Panc1 (cell line): ENCODE measurements around the gene SPRR3. TPM values are rescaled to one million over a fixed set of nuclear protein-coding genes. Genes with fewer than 3 reads are reported as not detected.

Experiments
- ATAC-seq: fragments of 200-7000 bp; cut with Tn5 transposase; 2 replicates; pipeline ENCODE4 v1.9.1; 2020; ENCODE audit warnings: mild to moderate bottlenecking, moderate library complexity
- BruUV-seq: library from RNA; stranded (reverse); fragments of 400-500 nt; replicated peaks from 2 replicates; lab custom pipeline; 2021; lab: Mats Ljungman, UMichigan
- CTCF ChIA-PET: fragments of 300-600 bp; sonication (Branson Sonifier 250); formaldehyde crosslinking; loops from one replicate; lab custom pipeline; 2022; ENCODE audit warnings: antibody characterized with exemption; lab: Charles Lee
- POLR2A ChIA-PET: fragments of 300-600 bp; sonication (Branson Sonifier 250); formaldehyde crosslinking; loops from one replicate; lab custom pipeline; 2022; ENCODE audit warnings: antibody characterized with exemption; lab: Charles Lee
- DNase-seq: peaks from one replicate; pipeline ENCODE4 v3.0.0-alpha.2; 2010; ENCODE audit warnings: low read depth, low spot score
- H3K27ac ChIP-seq: 2 replicates; pipeline ENCODE4 v1.5.1; 2011; ENCODE audit warnings: mild to moderate bottlenecking, low read length, inconsistent platforms
- H3K27me3 ChIP-seq: fragments of 200-500 bp; sonication (Bioruptor generic); 2 replicates; pipeline ENCODE4 v1.6.0; 2014; ENCODE audit warnings: low read length, inconsistent platforms; ENCODE audit not compliant: control insufficient read depth, insufficient read depth
- H3K36me3 ChIP-seq: fragments of 200-500 bp; sonication (Bioruptor generic); 2 replicates; pipeline ENCODE4 v1.5.1; 2014; ENCODE audit warnings: inconsistent platforms, mild to moderate bottlenecking, low read length, moderate library complexity; ENCODE audit not compliant: control insufficient read depth, insufficient read depth
- H3K4me1 ChIP-seq: 2 replicates; pipeline ENCODE4 v1.5.1; 2011; ENCODE audit warnings: inconsistent platforms, mild to moderate bottlenecking, low read length, moderate library complexity; ENCODE audit not compliant: control insufficient read depth, insufficient read depth
- H3K4me3 ChIP-seq, 2 experiments: 2 replicates each; pipeline ENCODE4 v1.5.1; 2011 to 2012; ENCODE audit warnings: low read depth in 2 of 2, low read length in 2 of 2, mild to moderate bottlenecking in 2 of 2, inconsistent platforms in 1 of 2, moderate library complexity in 1 of 2
- H3K9me3 ChIP-seq: fragments of 200-500 bp; sonication (Bioruptor generic); 2 replicates; pipeline ENCODE4 v1.5.1; 2014; ENCODE audit warnings: low read depth, mild to moderate bottlenecking, inconsistent platforms, low read length, moderate library complexity; ENCODE audit not compliant: control insufficient read depth, insufficient read depth
- CTCF ChIP-seq: fragments of 450-650 bp; IDR thresholded peaks from 2 replicates; pipeline ENCODE4 v1.5.1; 2017; ENCODE audit warnings: mild to moderate bottlenecking
- POLR2AphosphoS5 ChIP-seq: IDR thresholded peaks from 2 replicates; pipeline ENCODE4 v1.6.1; 2012; ENCODE audit warnings: mild to moderate bottlenecking, low read depth, low read length, moderate library complexity
- REST ChIP-seq, 2 experiments: IDR thresholded peaks; 2 replicates each; pipeline ENCODE4 v1.6.1; 2011 to 2012; ENCODE audit warnings: low read depth in 2 of 2, control low read depth in 1 of 2, low read length in 1 of 2, mild to moderate bottlenecking in 1 of 2, moderate library complexity in 1 of 2; ENCODE audit not compliant: insufficient read depth in 1 of 2
- SIN3A ChIP-seq: IDR thresholded peaks from 2 replicates; pipeline ENCODE4 v1.6.1; 2012; ENCODE audit warnings: low read depth, mild to moderate bottlenecking, low read length, moderate library complexity, borderline replicate concordance; ENCODE audit not compliant: insufficient read depth
- TCF7L2 ChIP-seq: IDR thresholded peaks from 2 replicates; pipeline ENCODE4 v1.6.1; 2011; ENCODE audit warnings: mild to moderate bottlenecking, low read depth, low read length, inconsistent platforms
- in situ Hi-C: cut with HindIII; loops from 2 replicates; pipeline ENCODE4 v1.10.0; 2016; ENCODE audit warnings: low sequenced_read_pairs, low pct_unique_long_range_greater_than_20kb
- intact Hi-C: fragments of 100-400 bp; cut with micrococcal nuclease; formaldehyde crosslinking; loops from one replicate; pipeline ENCODE4 v1.10.0; 2022; ENCODE audit not compliant: unreplicated experiment
- total RNA-seq: library from RNA; stranded (reverse); gene quantifications from one replicate; pipeline ENCODE4 v1.2.1, GENCODE V29; 2021; ENCODE audit not compliant: unreplicated experiment

The SPRR3 gene
- total RNA-seq, 1 experiment from 2014 or later = not detected

GRCh38 chr1:152959273-152959672 lies 42.3 kb upstream of the SPRR3 start:
- Histone ChIP-seq H3K4me1 (no peaks in the 10 kb centered on the region), H3K27me3 (no peaks in the 10 kb centered on the region; the same call in 1 of the 2 replicates), H3K36me3 (no peaks in the 10 kb centered on the region), H3K27ac (no peak overlapping the region), H3K9me3 (no peaks in the 10 kb centered on the region), H3K4me3 (no peak overlapping the region)
- POLR2A ChIA-PET = no interaction called here
- no TSS peak for BruUV-seq
- no peak for DNase-seq
- CTCF ChIA-PET = no interaction called here
- intact Hi-C loops = no loop called here
- no peak for TF ChIP-seq SIN3A
- no peak for TF ChIP-seq CTCF
- no peak for TF ChIP-seq REST (IDR thresholded peaks at IDR 0.05; ENCODE audit: insufficient read depth in 1 of 2, low read depth in 2 of 2, low read length in 1 of 2)
- TF ChIP-seq TCF7L2 = no peak
- no peak for TF ChIP-seq POLR2AphosphoS5
- in situ Hi-C loops = no loop called here
- no peak for ATAC-seq

GRCh38 chr1:152959801-152960451 lies 41.6 kb upstream of the SPRR3 start:
- CTCF ChIA-PET = no interaction called here
- Histone ChIP-seq H3K4me1 (no peaks in the 10 kb centered on the region), H3K27me3 (no peaks in the 10 kb centered on the region; the same call in 1 of the 2 replicates), H3K36me3 (no peaks in the 10 kb centered on the region), H3K9me3 (no peaks in the 10 kb centered on the region), H3K27ac (no peak overlapping the region), H3K4me3 (no peak overlapping the region)
- intact Hi-C loops = no loop called here
- in situ Hi-C loops = no loop called here
- DNase-seq = no peak
- POLR2A ChIA-PET = no interaction called here
- TF ChIP-seq POLR2AphosphoS5 (no peak), SIN3A (no peak), TCF7L2 (no peak), REST (IDR thresholded peaks at IDR 0.05; ENCODE audit: insufficient read depth in 1 of 2, low read depth in 2 of 2, low read length in 1 of 2) (no peak), CTCF (no peak)
- no TSS peak for BruUV-seq
- no peak for ATAC-seq
